CD14-positive monocyte (primary cell): ENCODE data around the gene ZNF672. TPM values are rescaled to one million over a fixed set of nuclear protein-coding genes. Genes with fewer than 3 reads are reported as not detected.

Experiments
- DNase-seq, 3 donors: peaks; one replicate each; pipeline ENCODE4 v3.0.0-alpha.2; 2011 to 2022
- H2AFZ ChIP-seq: 2 replicates; pipeline ENCODE4 v1.6.0; 2012; ENCODE audit warnings: mild to moderate bottlenecking, low read depth, low read length, inconsistent platforms; ENCODE audit not compliant: insufficient read depth, poor library complexity, severe bottlenecking
- H3K27ac ChIP-seq, 2 donors: 1 replicate in 1 of 2; 2 replicates in 1 of 2; pipeline ENCODE4 v1.5.1; 2012 to 2013; ENCODE audit warnings: low read length in 2 of 2, control low read depth in 1 of 2, inconsistent platforms in 1 of 2, low read depth in 1 of 2, mild to moderate bottlenecking in 1 of 2
- H3K27me3 ChIP-seq, 2 donors: one replicate each; pipeline versions ENCODE4 v1.6.0 to v1.6.1; 2011 to 2013; ENCODE audit warnings: low read length in 2 of 2; ENCODE audit not compliant: control insufficient read depth in 2 of 2, insufficient read depth in 2 of 2
- H3K36me3 ChIP-seq, 2 donors: replicated peaks in 1 of 2; 1 replicate in 1 of 2; 2 replicates in 1 of 2; pipeline versions ENCODE4 v1.5.1 to v1.6.1; 2012 to 2013; ENCODE audit warnings: low read length in 2 of 2, control low read depth in 1 of 2, inconsistent platforms in 1 of 2, mild to moderate bottlenecking in 1 of 2; ENCODE audit not compliant: insufficient read depth in 2 of 2, control insufficient read depth in 1 of 2
- H3K4me1 ChIP-seq, 2 donors: 1 replicate in 1 of 2; 2 replicates in 1 of 2; pipeline versions ENCODE4 v1.5.1 to v1.6.1; 2012 to 2013; ENCODE audit warnings: low read length in 2 of 2, control low read depth in 1 of 2, inconsistent platforms in 1 of 2, mild to moderate bottlenecking in 1 of 2, moderate library complexity in 1 of 2; ENCODE audit not compliant: insufficient read depth in 2 of 2, control insufficient read depth in 1 of 2
- H3K4me2 ChIP-seq: replicated peaks from 2 replicates; pipeline ENCODE3; 2012; ENCODE audit warnings: low read length, moderate library complexity, mild to moderate bottlenecking; ENCODE audit not compliant: poor library complexity, severe bottlenecking; ENCODE audit errors: extremely low read depth
- H3K4me3 ChIP-seq, 3 experiments: fragments of 200-600 bp in 1 of 3; sonication (generic) in 1 of 3; replicated peaks in 1 of 3; 1 replicate in 2 of 3; 2 replicates in 1 of 3; pipeline ENCODE4 v1.5.1; 2011 to 2013; ENCODE audit warnings: low read length in 3 of 3, mild to moderate bottlenecking in 3 of 3, control low read depth in 2 of 3, low read depth in 2 of 3, inconsistent platforms in 1 of 3, moderate library complexity in 1 of 3
- H3K79me2 ChIP-seq: 2 replicates; pipeline ENCODE4 v1.6.0; 2012; ENCODE audit warnings: mild to moderate bottlenecking, control low read depth, inconsistent platforms, low read length, moderate library complexity; ENCODE audit not compliant: insufficient read depth
- H3K9ac ChIP-seq: 2 replicates; pipeline ENCODE4 v1.6.0; 2017; ENCODE audit warnings: low read length, mild to moderate bottlenecking; ENCODE audit not compliant: insufficient read depth, poor library complexity, severe bottlenecking
- H3K9me3 ChIP-seq, 2 donors: replicated peaks in 1 of 2; 1 replicate in 1 of 2; 2 replicates in 1 of 2; pipeline versions ENCODE4 v1.5.1 to v1.6.1; 2012 to 2013; ENCODE audit warnings: low read length in 2 of 2, control low read depth in 1 of 2; ENCODE audit not compliant: control insufficient read depth in 1 of 2, insufficient read depth in 1 of 2
- H4K20me1 ChIP-seq: 2 replicates; pipeline ENCODE4 v1.6.0; 2012; ENCODE audit warnings: mild to moderate bottlenecking, low read length, control low read depth, moderate library complexity; ENCODE audit not compliant: insufficient read depth
- H3K27ac Mint-ChIP-seq, 7 donors: one replicate each; pipeline ENCODE4 v1.8.0; 2020; ENCODE audit warnings: mild to moderate bottlenecking in 7 of 7, mixed read lengths in 7 of 7, moderate library complexity in 6 of 7, inconsistent platforms in 2 of 7
- H3K27me3 Mint-ChIP-seq, 3 donors: one replicate each; pipeline ENCODE4 v1.8.0; 2021 to 2022; ENCODE audit warnings: low read depth in 3 of 3, mild to moderate bottlenecking in 3 of 3, mixed read lengths in 3 of 3, moderate library complexity in 3 of 3, inconsistent platforms in 1 of 3
- H3K36me3 Mint-ChIP-seq, 2 donors: one replicate each; pipeline ENCODE4 v1.8.0; 2020; ENCODE audit warnings: mixed read lengths in 2 of 2, inconsistent platforms in 1 of 2, mild to moderate bottlenecking in 1 of 2
- H3K4me1 Mint-ChIP-seq: one replicate; pipeline ENCODE4 v1.8.0; 2020; ENCODE audit warnings: mild to moderate bottlenecking, mixed read lengths
- H3K4me3 Mint-ChIP-seq, 2 donors: one replicate each; pipeline ENCODE4 v1.8.0; 2020; ENCODE audit warnings: mild to moderate bottlenecking in 2 of 2, mixed read lengths in 2 of 2, moderate library complexity in 1 of 2
- H3K9me3 Mint-ChIP-seq, 7 donors: one replicate each; pipeline ENCODE4 v1.8.0; 2020 to 2022; ENCODE audit warnings: mixed read lengths in 7 of 7, mild to moderate bottlenecking in 6 of 7, moderate library complexity in 6 of 7, inconsistent platforms in 2 of 7
- WGBS: methylation state at CpG from one replicate; pipeline ENCODE4 v1.1.5; 2013; ENCODE audit warnings: missing lambda C conversion rate; ENCODE audit not compliant: insufficient coverage; 5-methylcytosine and 5-hydroxymethylcytosine counted together
- intact Hi-C, 2 donors: fragments of 100-400 bp; cut with micrococcal nuclease; formaldehyde crosslinking; loops; one replicate each; pipeline versions ENCODE4 v1.15.0 to v1.15.1; 2023
- polyA plus RNA-seq, 3 donors: library from polyadenylated mRNA; depleted of rRNA in 1 of 3; unstranded in 2 of 3; stranded (reverse) in 1 of 3; fragments of 300-500 nt in 2 of 3; fragments of >200 nt in 1 of 3; fragmentation: Illumina TruSeq in 2 of 3; gene quantifications; 1 replicate in 2 of 3; 2 replicates in 1 of 3; pipeline ENCODE4 v1.2.3, GENCODE V29; 2012 to 2021
- TF ChIP-seq, protein P1 (sequence below): fragments of 200-600 bp; IDR thresholded peaks from one replicate; pipeline ENCODE4 v1.8.0; 2022; ENCODE audit warnings: antibody characterized with exemption, mild to moderate bottlenecking

ZNF672 gene
- polyA plus RNA-seq, 3 donors: 21.2 to 23.9 (median 23.4) TPM

DNA sequence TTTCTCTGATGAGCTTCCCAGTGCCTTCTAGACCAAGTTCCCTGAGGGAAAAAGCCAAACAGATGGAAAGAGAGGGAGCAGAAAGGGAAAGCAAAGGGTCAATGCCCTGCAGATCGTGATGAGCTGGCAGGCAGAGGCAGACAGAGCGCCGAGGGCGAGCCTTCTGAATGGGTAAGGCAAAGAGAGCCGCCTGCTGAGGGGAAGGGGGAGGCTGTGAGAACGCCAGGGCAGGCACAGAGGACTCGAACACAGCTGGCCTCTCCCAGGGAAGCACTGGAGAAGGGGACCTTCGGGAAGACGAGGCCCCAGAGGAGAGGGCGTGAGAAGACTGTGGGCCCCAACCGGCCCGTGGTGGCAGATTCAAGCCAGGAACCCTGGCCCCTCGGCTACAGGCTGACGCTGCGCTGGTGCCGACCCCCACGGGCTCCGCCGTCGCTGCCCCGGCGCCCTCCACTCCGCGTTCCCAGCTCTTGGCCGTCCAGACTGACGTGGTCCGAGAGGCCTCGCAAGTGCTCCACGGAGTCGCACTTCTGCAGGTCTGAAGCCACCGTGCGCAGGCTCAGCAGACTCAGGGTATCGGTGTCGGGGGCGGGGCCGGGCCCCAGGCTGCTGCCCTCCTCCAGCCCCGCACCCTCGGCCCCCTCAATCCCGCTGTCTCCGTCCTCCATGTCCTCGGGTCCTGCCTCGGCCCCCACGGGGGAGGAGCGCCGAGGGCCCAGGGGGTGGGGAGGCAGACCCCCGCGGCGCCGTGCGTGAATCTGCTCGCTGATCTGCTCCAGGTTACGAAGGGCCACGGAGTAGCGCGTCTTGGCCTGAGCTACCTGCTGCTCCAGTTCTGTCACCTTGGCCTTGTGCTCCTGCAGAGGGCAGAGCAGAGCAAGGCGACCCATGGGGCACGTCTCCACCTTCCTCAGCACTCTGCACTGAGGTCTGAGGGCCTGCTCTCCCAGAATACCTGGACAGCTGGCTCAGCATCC is 26.2 kb upstream of the ZNF672 start:
- Histone ChIP-seq H2AFZ (no peak overlapping the region), H3K27me3 (no peaks in the 10 kb centered on the region), H3K27ac (peak overlapping the region; percentile 6 to 65), H3K4me2 (no peak overlapping the region), H3K79me2 (peaks cover 9% of the 10 kb centered on the region), H3K36me3 (peaks cover 47 to 60% of the 10 kb centered on the region in 2 donors), H3K4me1 (peaks cover 54 to 56% of the 10 kb centered on the region in 2 donors), H3K9ac (no peak overlapping the region), H3K9me3 (no peaks in the 10 kb centered on the region), H4K20me1 (peaks cover 7% of the 10 kb centered on the region), H3K4me3 (no peak overlapping the region)
- peak overlapping the region; percentile 5 to 84 (median 70) for H3K27ac Mint-ChIP-seq
- 93% methylated on average over 57 of the region's 57 CpGs for WGBS
- no peak for DNase-seq
- no peaks in the 10 kb centered on the region for H3K9me3 Mint-ChIP-seq
- H3K36me3 Mint-ChIP-seq: peaks cover 55 to 65% of the 10 kb centered on the region in 2 donors
- TF ChIP-seq, protein P1, sequence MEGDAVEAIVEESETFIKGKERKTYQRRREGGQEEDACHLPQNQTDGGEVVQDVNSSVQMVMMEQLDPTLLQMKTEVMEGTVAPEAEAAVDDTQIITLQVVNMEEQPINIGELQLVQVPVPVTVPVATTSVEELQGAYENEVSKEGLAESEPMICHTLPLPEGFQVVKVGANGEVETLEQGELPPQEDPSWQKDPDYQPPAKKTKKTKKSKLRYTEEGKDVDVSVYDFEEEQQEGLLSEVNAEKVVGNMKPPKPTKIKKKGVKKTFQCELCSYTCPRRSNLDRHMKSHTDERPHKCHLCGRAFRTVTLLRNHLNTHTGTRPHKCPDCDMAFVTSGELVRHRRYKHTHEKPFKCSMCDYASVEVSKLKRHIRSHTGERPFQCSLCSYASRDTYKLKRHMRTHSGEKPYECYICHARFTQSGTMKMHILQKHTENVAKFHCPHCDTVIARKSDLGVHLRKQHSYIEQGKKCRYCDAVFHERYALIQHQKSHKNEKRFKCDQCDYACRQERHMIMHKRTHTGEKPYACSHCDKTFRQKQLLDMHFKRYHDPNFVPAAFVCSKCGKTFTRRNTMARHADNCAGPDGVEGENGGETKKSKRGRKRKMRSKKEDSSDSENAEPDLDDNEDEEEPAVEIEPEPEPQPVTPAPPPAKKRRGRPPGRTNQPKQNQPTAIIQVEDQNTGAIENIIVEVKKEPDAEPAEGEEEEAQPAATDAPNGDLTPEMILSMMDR: peak; percentile 11
- no peak overlapping the region for H3K4me3 Mint-ChIP-seq
- H3K4me1 Mint-ChIP-seq: peaks cover 56% of the 10 kb centered on the region
- peaks cover 0 to 3% (median 0%) of the 10 kb centered on the region in 3 donors for H3K27me3 Mint-ChIP-seq
- intact Hi-C loops: no loop called here

DNA sequence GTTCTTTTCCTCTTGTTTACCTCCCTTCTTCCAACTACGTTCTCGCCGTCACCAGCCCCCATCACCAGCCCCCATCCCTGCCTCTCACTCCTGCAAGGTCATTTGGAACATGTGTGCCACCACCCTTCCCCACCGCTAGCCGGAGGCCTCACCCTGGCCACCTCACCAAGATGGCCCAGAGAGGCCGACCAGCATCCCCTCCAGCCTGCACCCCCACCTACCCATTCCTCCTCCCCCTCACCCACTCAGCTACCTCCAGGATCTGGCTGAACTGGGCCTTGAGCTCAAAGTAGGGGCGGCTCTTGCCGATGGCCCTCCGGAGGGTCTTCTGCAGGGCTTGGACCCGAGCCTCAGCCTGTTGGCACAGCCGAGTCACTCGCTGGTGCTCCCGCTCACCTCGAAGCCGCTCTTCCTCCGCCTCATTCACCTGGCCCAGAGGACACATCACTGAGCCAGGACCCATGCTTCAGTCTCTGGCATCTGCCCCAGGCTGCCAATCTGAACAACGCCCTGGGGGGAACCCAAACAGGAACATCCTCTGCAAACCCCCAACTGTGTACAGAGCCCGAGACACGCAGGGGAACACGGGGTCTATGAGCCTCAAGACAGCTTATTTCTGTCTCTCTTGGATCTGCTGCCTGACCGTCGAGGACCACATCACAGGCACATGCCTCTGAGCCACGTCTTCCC is 25.1 kb upstream of the ZNF672 start:
- H3K4me1 Mint-ChIP-seq: peaks cover 59% of the 10 kb centered on the region
- H3K9me3 ChIP-seq: no peaks in the 10 kb centered on the region
- H3K36me3 Mint-ChIP-seq: peaks cover 60 to 68% of the 10 kb centered on the region in 2 donors
- H3K36me3 ChIP-seq: peaks cover 47 to 60% of the 10 kb centered on the region in 2 donors
- DNase-seq: no peak
- no peak overlapping the region for H2AFZ ChIP-seq
- H3K27ac Mint-ChIP-seq: peak overlapping the region in 6 of 7 donors; percentile 22 to 84 (median 74)
- H3K9ac ChIP-seq: no peak overlapping the region
- no peak overlapping the region for H3K4me3 ChIP-seq
- H3K4me1 ChIP-seq: peaks cover 57% of the 10 kb centered on the region in 2 donors
- peaks cover 11% of the 10 kb centered on the region for H3K79me2 ChIP-seq
- peaks cover 11% of the 10 kb centered on the region for H4K20me1 ChIP-seq
- H3K4me2 ChIP-seq: no peak overlapping the region
- H3K27ac ChIP-seq: peak overlapping the region in 1 of 2 donors; percentile 49
- no peaks in the 10 kb centered on the region for H3K9me3 Mint-ChIP-seq
- H3K27me3 ChIP-seq: no peaks in the 10 kb centered on the region
- intact Hi-C loops: no loop called here
- no peak overlapping the region for H3K4me3 Mint-ChIP-seq
- 96% methylated on average over 23 of the region's 23 CpGs for WGBS
- H3K27me3 Mint-ChIP-seq: peaks cover 0 to 3% (median 0%) of the 10 kb centered on the region in 3 donors
- TF ChIP-seq, protein P1: no peak
